ENCODE measurements around the gene P2RY2.

P2RY2 gene

GRCh38 chr11:73265278-73265810 is 47.3 kb downstream of the P2RY2 start:
- H3K4me2 ChIP-seq (ENCODE audit: low read length): no peak overlapping the region
- H3K4me3 ChIP-seq (ENCODE audit: low read length): no peak overlapping the region
- no peaks in the 10 kb centered on the region for H3F3A ChIP-seq (ENCODE audit: control insufficient read depth, insufficient read depth)
- 0 out of 2 replicates have a peak, but pooled peaks cover 3% of the 10 kb centered on the region for H3K4me1 ChIP-seq (ENCODE audit: control insufficient read depth, low read length)
- no peak overlapping the region for H3K27ac ChIP-seq (ENCODE audit: low read depth, low read length)
- H3K27me3 ChIP-seq (ENCODE audit: control insufficient read depth, low read length): peaks cover 49% of the 10 kb centered on the region; the same call in 1 of the 2 replicates
- no peaks in the 10 kb centered on the region for H3K9me2 ChIP-seq (replicated peaks; ENCODE audit: control insufficient read depth, low read length)
- no peaks in the 10 kb centered on the region for H3K9me3 ChIP-seq (ENCODE audit: control insufficient read depth, insufficient read depth, low read length)
- H3K79me2 ChIP-seq (ENCODE audit: control insufficient read depth, low read length): no peaks in the 10 kb centered on the region
- H4K20me1 ChIP-seq (ENCODE audit: control insufficient read depth, insufficient read depth, low read depth, low read length): no peaks in the 10 kb centered on the region; the same call in 1 of the 2 replicates
- H3K36me3 ChIP-seq (ENCODE audit: control insufficient read depth, low read length): no peaks in the 10 kb centered on the region
- TF ChIP-seq CTCF (IDR thresholded peaks at IDR 0.05; ENCODE audit: low read depth, low read length, poor library complexity, severe bottlenecking): no peak
- no peak for TF ChIP-seq EZH2phosphoT487 (IDR thresholded peaks at IDR 0.05; ENCODE audit: borderline replicate concordance, low read length)

DNA sequence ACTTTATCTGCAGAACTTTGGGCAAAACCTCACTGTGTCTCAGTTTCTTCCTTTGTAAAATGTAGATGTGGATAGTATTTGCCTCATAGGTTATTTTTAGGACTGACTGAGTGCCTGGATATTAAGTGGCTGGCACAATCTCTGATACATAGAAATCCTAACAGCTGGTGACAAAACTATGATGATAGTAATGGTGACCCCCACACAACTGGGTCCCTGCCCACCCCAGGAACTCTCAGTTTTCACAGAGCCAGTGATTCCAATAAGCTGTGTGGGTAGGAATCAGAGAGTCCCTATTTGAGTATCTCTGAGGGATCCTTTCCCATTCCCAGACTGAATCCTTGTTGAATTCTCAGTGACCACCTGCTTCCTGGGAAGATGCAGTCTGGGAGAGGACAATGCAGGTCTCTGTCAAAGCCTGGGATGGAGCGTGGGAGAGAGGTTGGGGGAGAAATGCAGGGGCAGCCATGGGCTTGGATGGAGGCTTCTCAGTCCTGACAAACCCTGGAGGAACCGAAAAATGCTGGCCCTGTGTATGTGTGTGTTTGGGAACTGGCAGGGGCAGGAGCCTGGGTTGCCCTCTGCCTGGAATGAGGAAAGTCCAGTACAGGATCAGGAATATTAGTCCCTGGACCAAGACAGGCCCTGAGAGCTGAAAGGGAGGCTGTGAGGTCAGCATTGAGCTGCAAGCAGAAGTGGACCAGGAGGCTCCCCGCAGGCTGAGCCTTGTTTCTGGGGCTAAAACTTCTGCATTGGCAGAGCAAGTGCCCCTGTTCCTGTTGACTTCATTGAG is 48.0 kb downstream of the P2RY2 start:
- H3K4me2 ChIP-seq (ENCODE audit: low read length): no peak overlapping the region
- H3K27me3 ChIP-seq (ENCODE audit: control insufficient read depth, low read length): peaks cover 53% of the 10 kb centered on the region
- no peak overlapping the region for H3K4me3 ChIP-seq (ENCODE audit: low read length)
- no peaks in the 10 kb centered on the region for H3K36me3 ChIP-seq (ENCODE audit: control insufficient read depth, low read length)
- H3K4me1 ChIP-seq (ENCODE audit: control insufficient read depth, low read length): 0 out of 2 replicates have a peak, but pooled peaks cover 3% of the 10 kb centered on the region
- no peaks in the 10 kb centered on the region for H3F3A ChIP-seq (ENCODE audit: control insufficient read depth, insufficient read depth)
- no peaks in the 10 kb centered on the region for H3K79me2 ChIP-seq (ENCODE audit: control insufficient read depth, low read length)
- no peak overlapping the region for H3K27ac ChIP-seq (ENCODE audit: low read depth, low read length)
- H3K9me2 ChIP-seq (replicated peaks; ENCODE audit: control insufficient read depth, low read length): no peaks in the 10 kb centered on the region
- H3K9me3 ChIP-seq (ENCODE audit: control insufficient read depth, insufficient read depth, low read length): no peaks in the 10 kb centered on the region
- TF ChIP-seq EZH2phosphoT487 (IDR thresholded peaks at IDR 0.05; ENCODE audit: borderline replicate concordance, low read length): no peak
- TF ChIP-seq CTCF (IDR thresholded peaks at IDR 0.05; ENCODE audit: low read depth, low read length, poor library complexity, severe bottlenecking): no peak
- H4K20me1 ChIP-seq (ENCODE audit: control insufficient read depth, insufficient read depth, low read depth, low read length): no peaks in the 10 kb centered on the region; the same call in 1 of the 2 replicates

GRCh38 chr11:73266646-73267020 is 48.6 kb downstream of the P2RY2 start:
- H3K27ac ChIP-seq (ENCODE audit: low read depth, low read length): no peak overlapping the region
- no peaks in the 10 kb centered on the region for H3F3A ChIP-seq (ENCODE audit: control insufficient read depth, insufficient read depth)
- H3K9me3 ChIP-seq (ENCODE audit: control insufficient read depth, insufficient read depth, low read length): no peaks in the 10 kb centered on the region
- no peaks in the 10 kb centered on the region for H3K9me2 ChIP-seq (replicated peaks; ENCODE audit: control insufficient read depth, low read length)
- H3K4me2 ChIP-seq (ENCODE audit: low read length): no peak overlapping the region
- no peaks in the 10 kb centered on the region; the same call in 1 of the 2 replicates for H4K20me1 ChIP-seq (ENCODE audit: control insufficient read depth, insufficient read depth, low read depth, low read length)
- no peak overlapping the region for H3K4me3 ChIP-seq (ENCODE audit: low read length)
- peaks cover 57% of the 10 kb centered on the region for H3K27me3 ChIP-seq (ENCODE audit: control insufficient read depth, low read length)
- H3K4me1 ChIP-seq (ENCODE audit: control insufficient read depth, low read length): peaks cover 4% of the 10 kb centered on the region; the same call in 1 of the 2 replicates
- TF ChIP-seq EZH2phosphoT487 (IDR thresholded peaks at IDR 0.05; ENCODE audit: borderline replicate concordance, low read length) (no peak), CTCF (IDR thresholded peaks at IDR 0.05; ENCODE audit: low read depth, low read length, poor library complexity, severe bottlenecking) (no peak)
- H3K79me2 ChIP-seq (ENCODE audit: control insufficient read depth, low read length): no peaks in the 10 kb centered on the region
- no peaks in the 10 kb centered on the region for H3K36me3 ChIP-seq (ENCODE audit: control insufficient read depth, low read length)

Measured in DOHH2 (cell line).